ENCODE data around the gene GRAP. TPM values are rescaled to one million over a fixed set of nuclear protein-coding genes. Genes with fewer than 3 reads are reported as not detected.
"Not testable (repeated sequence)": the region's sequence is repeated elsewhere in the genome, so short reads cannot be mapped to it uniquely, and the experiment has no call there.

GRAP gene
- total RNA-seq, 2 experiments from 2014 or later: 11.9 to 12.2 TPM

- not testable (repeated sequence) for H3K4me3 Mint-ChIP-seq; H3K36me3 Mint-ChIP-seq (ENCODE audit: low read depth)
- ATAC-seq: peak; percentile 48
These were observed 8.8 kb downstream of the GRAP start for GRCh38 chr17:19038007-19038406.

GRCh38 chr17:19037547-19037946 lies 9.2 kb downstream of the GRAP start:
- H3K27ac Mint-ChIP-seq; H3K36me3 Mint-ChIP-seq (ENCODE audit: low read depth); H3K9me3 Mint-ChIP-seq; CTCF ChIA-PET; H3K27me3 Mint-ChIP-seq; DNase-seq; H3K4me3 Mint-ChIP-seq; POLR2A ChIA-PET; intact Hi-C loops (cut with micrococcal nuclease); H3K4me1 Mint-ChIP-seq (ENCODE audit: low read depth); ATAC-seq: not testable (repeated sequence)

More at GRCh38 chr17:19038007-19038406, 8.8 kb downstream of the GRAP start:
- H3K9me3 Mint-ChIP-seq; H3K4me1 Mint-ChIP-seq (ENCODE audit: low read depth); POLR2A ChIA-PET; H3K27ac Mint-ChIP-seq; CTCF ChIA-PET; DNase-seq; intact Hi-C loops (cut with micrococcal nuclease); H3K27me3 Mint-ChIP-seq: not testable (repeated sequence)

GRCh38 chr17:19036186-19036585 lies 10.6 kb downstream of the GRAP start:
- CTCF ChIA-PET; H3K9me3 Mint-ChIP-seq; H3K27me3 Mint-ChIP-seq; H3K36me3 Mint-ChIP-seq (ENCODE audit: low read depth); intact Hi-C loops (cut with micrococcal nuclease); H3K27ac Mint-ChIP-seq; POLR2A ChIA-PET; ATAC-seq; H3K4me3 Mint-ChIP-seq; H3K4me1 Mint-ChIP-seq (ENCODE audit: low read depth); DNase-seq: not testable (repeated sequence)

- peak; percentile 95 for ATAC-seq
- H3K27me3 Mint-ChIP-seq; DNase-seq; intact Hi-C loops (cut with micrococcal nuclease); CTCF ChIA-PET; POLR2A ChIA-PET; H3K27ac Mint-ChIP-seq; H3K9me3 Mint-ChIP-seq; H3K36me3 Mint-ChIP-seq (ENCODE audit: low read depth); H3K4me1 Mint-ChIP-seq (ENCODE audit: low read depth); H3K4me3 Mint-ChIP-seq: not testable (repeated sequence)
These were observed 14.3 kb downstream of the GRAP start for GRCh38 chr17:19032377-19032988.

- H3K36me3 Mint-ChIP-seq (ENCODE audit: low read depth); intact Hi-C loops (cut with micrococcal nuclease); H3K9me3 Mint-ChIP-seq; H3K4me1 Mint-ChIP-seq (ENCODE audit: low read depth); H3K4me3 Mint-ChIP-seq; CTCF ChIA-PET; H3K27ac Mint-ChIP-seq; H3K27me3 Mint-ChIP-seq; POLR2A ChIA-PET: not testable (repeated sequence)
- peak; percentile 77 for DNase-seq
- ATAC-seq: peak; percentile 75
These were observed 15.0 kb downstream of the GRAP start for GRCh38 chr17:19031729-19032128.

GRCh38 chr17:19030771-19031449 lies 15.8 kb downstream of the GRAP start:
- H3K36me3 Mint-ChIP-seq (ENCODE audit: low read depth); H3K4me1 Mint-ChIP-seq (ENCODE audit: low read depth); ATAC-seq; H3K4me3 Mint-ChIP-seq; H3K9me3 Mint-ChIP-seq; DNase-seq; CTCF ChIA-PET; POLR2A ChIA-PET; intact Hi-C loops (cut with micrococcal nuclease); H3K27ac Mint-ChIP-seq; H3K27me3 Mint-ChIP-seq: not testable (repeated sequence)

- H3K36me3 Mint-ChIP-seq (ENCODE audit: low read depth); CTCF ChIA-PET; intact Hi-C loops (cut with micrococcal nuclease); H3K4me1 Mint-ChIP-seq (ENCODE audit: low read depth); DNase-seq; ATAC-seq; H3K9me3 Mint-ChIP-seq; POLR2A ChIA-PET; H3K27ac Mint-ChIP-seq; H3K4me3 Mint-ChIP-seq; H3K27me3 Mint-ChIP-seq: not testable (repeated sequence)
These were observed 17.0 kb downstream of the GRAP start for GRCh38 chr17:19029740-19030139.

GRCh38 chr17:19028671-19029070 lies 18.1 kb downstream of the GRAP start:
- intact Hi-C loops (cut with micrococcal nuclease); DNase-seq; POLR2A ChIA-PET; H3K4me3 Mint-ChIP-seq; H3K27ac Mint-ChIP-seq; H3K9me3 Mint-ChIP-seq; ATAC-seq; H3K27me3 Mint-ChIP-seq; H3K36me3 Mint-ChIP-seq (ENCODE audit: low read depth); CTCF ChIA-PET: not testable (repeated sequence)
- peaks cover 14% of the 10 kb centered on the region for H3K4me1 Mint-ChIP-seq (ENCODE audit: low read depth)

Data from activated CD8-positive, alpha-beta T cell treated with anti-CD3 and anti-CD28 coated beads for 36 hours (primary cell).